A673 (cell line): ENCODE data around the gene EXOSC7.

Experiments used
- CTCF ChIP-seq: fragments of 300-800, 200-600 bp; sonication (generic); conservative IDR thresholded peaks from 2 replicates; pipeline ENCODE4 v1.5.1; 2017; ENCODE audit warnings: low read depth, mild to moderate bottlenecking, antibody characterized with exemption, low read length, moderate library complexity, mixed read lengths
- EZH2 ChIP-seq: fragments of 200-600 bp; sonication (generic); IDR thresholded peaks from 2 replicates; pipeline ENCODE4 v1.6.1; 2017; ENCODE audit warnings: borderline replicate concordance, low read depth, mild to moderate bottlenecking, mixed read lengths, antibody characterized with exemption, low read length; ENCODE audit not compliant: poor library complexity, severe bottlenecking

GRCh38 chr3:44927371-44927770, 48.7 kb upstream of the EXOSC7 start:
- TF ChIP-seq EZH2 (no peak), CTCF (no peak)
